Renal cortex interstitium (tissue), 11 donors: ENCODE data around the gene RERE. TPM values are rescaled to one million over a fixed set of nuclear protein-coding genes. Genes with fewer than 3 reads are reported as not detected.

Experiments
- DNase-seq, 11 donors: peaks; one replicate each; pipeline ENCODE4 v3.0.0-alpha.2; 2013; ENCODE audit warnings: low read depth in 9 of 11, low spot score in 4 of 11; ENCODE audit errors: extremely low read depth in 1 of 11
- polyA plus RNA-seq, 3 donors: library from polyadenylated mRNA; unstranded; fragments of 120-200 nt; gene quantifications; one replicate each; pipeline ENCODE4 v1.2.1, GENCODE V29; 2013; ENCODE audit not compliant: insufficient read length in 3 of 3

RERE gene
- polyA plus RNA-seq, 3 donors: 149 to 169 (median 157) TPM

- DNase-seq: no peak
Observed at GRCh38 chr1:8552820-8553397, 264.5 kb downstream of the RERE start.

- DNase-seq: no peak
Observed at GRCh38 chr1:8551613-8552489, 265.6 kb downstream of the RERE start.

GRCh38 chr1:8551057-8551456, 266.4 kb downstream of the RERE start:
- DNase-seq: no peak

GRCh38 chr1:8547791-8548190, 269.6 kb downstream of the RERE start:
- no peak for DNase-seq

- no peak for DNase-seq
Observed at GRCh38 chr1:8545078-8545477, 272.4 kb downstream of the RERE start.

- DNase-seq: no peak
Observed at GRCh38 chr1:8544644-8545043, 272.8 kb downstream of the RERE start.

GRCh38 chr1:8543965-8544364, 273.5 kb downstream of the RERE start:
- DNase-seq: no peak

GRCh38 chr1:8541961-8542521, 275.4 kb downstream of the RERE start:
- DNase-seq: no peak

- no peak for DNase-seq
Observed at GRCh38 chr1:8540971-8541370, 276.5 kb downstream of the RERE start.

GRCh38 chr1:8540261-8540941, 277.0 kb downstream of the RERE start:
- no peak for DNase-seq

- no peak for DNase-seq
Observed at GRCh38 chr1:8539683-8540082, 277.8 kb downstream of the RERE start.

GRCh38 chr1:8538502-8538901, 278.9 kb downstream of the RERE start:
- DNase-seq: no peak

GRCh38 chr1:8537991-8538390, 279.4 kb downstream of the RERE start:
- DNase-seq: no peak

GRCh38 chr1:8536515-8536914, 280.9 kb downstream of the RERE start:
- no peak for DNase-seq

GRCh38 chr1:8533907-8534306, 283.5 kb downstream of the RERE start:
- DNase-seq: no peak

- DNase-seq: no peak
Observed at GRCh38 chr1:8533124-8533523, 284.3 kb downstream of the RERE start.

- DNase-seq: no peak
Observed at GRCh38 chr1:8529901-8530300, 287.5 kb downstream of the RERE start.

- DNase-seq: no peak
Observed at GRCh38 chr1:8527941-8528340, 289.5 kb downstream of the RERE start.

GRCh38 chr1:8525558-8526275, 291.7 kb downstream of the RERE start:
- peak; percentile 82 to 97 (median 92) for DNase-seq
